Ishikawa (cell line): ENCODE measurements around the gene ATG2B.

Experiments used
- CEBPB ChIP-seq: IDR thresholded peaks from 2 replicates; pipeline ENCODE4 v1.6.1; 2012
- CREB1 ChIP-seq: IDR thresholded peaks from 2 replicates; pipeline ENCODE4 v1.6.1; 2012; ENCODE audit warnings: low read depth
- EGR1 ChIP-seq: IDR thresholded peaks from 2 replicates; pipeline ENCODE4 v1.6.1; 2012
- EP300 ChIP-seq: IDR thresholded peaks from 2 replicates; pipeline ENCODE4 v1.6.1; 2012; ENCODE audit warnings: borderline replicate concordance
- FOXM1 ChIP-seq: IDR thresholded peaks from 2 replicates; pipeline ENCODE4 v1.6.1; 2012; ENCODE audit warnings: low read depth, borderline replicate concordance
- MAX ChIP-seq: IDR thresholded peaks from 2 replicates; pipeline ENCODE4 v1.6.1; 2012
- NFIC ChIP-seq: IDR thresholded peaks from 2 replicates; pipeline ENCODE4 v1.6.1; 2012
- RAD21 ChIP-seq: IDR thresholded peaks from 2 replicates; pipeline ENCODE4 v1.6.1; 2012; ENCODE audit warnings: low read depth
- REST ChIP-seq: IDR thresholded peaks from 2 replicates; pipeline ENCODE4 v1.6.1; 2012; ENCODE audit warnings: low read depth, mild to moderate bottlenecking
- TAF1 ChIP-seq: IDR thresholded peaks from 2 replicates; pipeline ENCODE4 v1.6.1; 2012; ENCODE audit warnings: low read depth, mild to moderate bottlenecking
- TCF12 ChIP-seq: IDR thresholded peaks from 2 replicates; pipeline ENCODE4 v1.6.1; 2012; ENCODE audit warnings: low read depth
- TEAD4 ChIP-seq: IDR thresholded peaks from 2 replicates; pipeline ENCODE4 v1.6.1; 2012
- USF1 ChIP-seq: IDR thresholded peaks from 2 replicates; pipeline ENCODE4 v1.6.1; 2012
- YY1 ChIP-seq: IDR thresholded peaks from 2 replicates; pipeline ENCODE4 v1.6.1; 2012; ENCODE audit warnings: low read depth
- ZBTB7A ChIP-seq: IDR thresholded peaks from 2 replicates; pipeline ENCODE4 v1.6.1; 2012; ENCODE audit warnings: low read depth

The ATG2B gene

GRCh38 chr14:96233661-96234060, 129.5 kb downstream of the ATG2B start:
- TF ChIP-seq ZBTB7A: no peak
- TF ChIP-seq TEAD4: no peak
- no peak for TF ChIP-seq MAX
- no peak for TF ChIP-seq EGR1
- no peak for TF ChIP-seq YY1
- TF ChIP-seq USF1: no peak
- no peak for TF ChIP-seq NFIC
- TF ChIP-seq CEBPB: no peak
- TF ChIP-seq REST: no peak
- TF ChIP-seq FOXM1: no peak
- TF ChIP-seq TAF1: no peak
- no peak for TF ChIP-seq TCF12
- TF ChIP-seq CREB1: no peak
- TF ChIP-seq RAD21: no peak
- no peak for TF ChIP-seq EP300

GRCh38 chr14:96232506-96232905, 130.6 kb downstream of the ATG2B start:
- no peak for TF ChIP-seq MAX
- TF ChIP-seq EP300: no peak
- TF ChIP-seq RAD21: no peak
- no peak for TF ChIP-seq EGR1
- no peak for TF ChIP-seq TEAD4
- TF ChIP-seq YY1: no peak
- TF ChIP-seq USF1: no peak
- no peak for TF ChIP-seq ZBTB7A
- TF ChIP-seq CEBPB: no peak
- TF ChIP-seq TCF12: no peak
- no peak for TF ChIP-seq TAF1
- TF ChIP-seq FOXM1: no peak
- no peak for TF ChIP-seq CREB1
- no peak for TF ChIP-seq REST
- no peak for TF ChIP-seq NFIC

GRCh38 chr14:96231526-96232130, 131.5 kb downstream of the ATG2B start:
- TF ChIP-seq TEAD4: no peak
- no peak for TF ChIP-seq TAF1
- TF ChIP-seq EP300: no peak
- no peak for TF ChIP-seq FOXM1
- no peak for TF ChIP-seq TCF12
- no peak for TF ChIP-seq USF1
- TF ChIP-seq MAX: no peak
- TF ChIP-seq REST: no peak
- no peak for TF ChIP-seq CEBPB
- TF ChIP-seq YY1: no peak
- no peak for TF ChIP-seq RAD21
- no peak for TF ChIP-seq EGR1
- no peak for TF ChIP-seq ZBTB7A
- TF ChIP-seq NFIC: no peak
- no peak for TF ChIP-seq CREB1

- no peak for TF ChIP-seq TCF12
- TF ChIP-seq CEBPB: no peak
- TF ChIP-seq USF1: no peak
- TF ChIP-seq EP300: no peak
These were observed 132.1 kb downstream of the ATG2B start for GRCh38 chr14:96231056-96231455.
